Lung (tissue), 12 donors: ENCODE data around the gene TTC23. TPM values are rescaled to one million over a fixed set of nuclear protein-coding genes. Genes with fewer than 3 reads are reported as not detected.

ENCODE experiments used
- ATAC-seq: fragments of 200-7000 bp; cut with Tn5 transposase; one replicate; pipeline ENCODE4 v1.9.1; 2020; ENCODE audit warnings: moderate number of reproducible peaks; ENCODE audit not compliant: insufficient read depth, low FRiP score
- DNase-seq, 3 donors: peaks; one replicate each; pipeline ENCODE4 v3.0.0-alpha.2; 2013 to 2017
- H3K27ac ChIP-seq, 2 donors: one replicate each; pipeline ENCODE4 v1.5.1; 2013; ENCODE audit warnings: mild to moderate bottlenecking in 2 of 2, moderate library complexity in 2 of 2, control low read depth in 1 of 2, inconsistent platforms in 1 of 2, low read depth in 1 of 2, low read length in 1 of 2
- H3K27me3 ChIP-seq, 3 donors: one replicate each; pipeline ENCODE4 v1.5.1; 2013; ENCODE audit warnings: low read length in 2 of 3; ENCODE audit not compliant: control insufficient read depth in 3 of 3, insufficient read depth in 3 of 3
- H3K36me3 ChIP-seq, 4 donors: one replicate each; pipeline ENCODE4 v1.5.1; 2013; ENCODE audit warnings: low read length in 4 of 4, mild to moderate bottlenecking in 1 of 4, moderate library complexity in 1 of 4; ENCODE audit not compliant: control insufficient read depth in 4 of 4, insufficient read depth in 4 of 4
- H3K4me1 ChIP-seq, 5 donors: one replicate each; pipeline ENCODE4 v1.5.1; 2013; ENCODE audit warnings: low read length in 5 of 5, mild to moderate bottlenecking in 2 of 5, moderate library complexity in 1 of 5; ENCODE audit not compliant: control insufficient read depth in 5 of 5, insufficient read depth in 5 of 5
- H3K4me3 ChIP-seq: one replicate; pipeline ENCODE4 v1.5.1; 2013; ENCODE audit warnings: mild to moderate bottlenecking, control low read depth, moderate library complexity
- H3K9ac ChIP-seq, 2 donors: one replicate each; pipeline ENCODE4 v1.5.1; 2013; ENCODE audit warnings: low read length in 2 of 2, control low read depth in 1 of 2; ENCODE audit not compliant: insufficient read depth in 1 of 2
- H3K9me3 ChIP-seq, 4 donors: one replicate each; pipeline ENCODE4 v1.5.1; 2013; ENCODE audit warnings: low read length in 3 of 4, mild to moderate bottlenecking in 1 of 4, moderate library complexity in 1 of 4; ENCODE audit not compliant: control insufficient read depth in 4 of 4, insufficient read depth in 3 of 4
- WGBS, 2 donors: extraction: QIAGEN DNeasy Blood & Tissue Kit; methylation state at CpG; one replicate each; pipeline ENCODE4 v1.1.7; 2013; 5-methylcytosine and 5-hydroxymethylcytosine counted together
- polyA plus RNA-seq, 2 donors: library from polyadenylated mRNA; stranded (reverse); fragments of 200-250 nt; gene quantifications; one replicate each; pipeline ENCODE4 v1.2.1, GENCODE V29; 2013
- total RNA-seq, 2 donors: library from RNA; depleted of rRNA in 1 of 2; stranded (reverse); fragments of >200 nt in 1 of 2; gene quantifications; one replicate each; pipeline ENCODE4 v1.2.1, GENCODE V29; 2014 to 2021
- TF ChIP-seq, protein P1 (sequence below): IDR thresholded peaks from 2 replicates; pipeline ENCODE4 v1.5.1; 2012; ENCODE audit warnings: mild to moderate bottlenecking; ENCODE audit errors: control extremely low read depth, extremely low read depth
- donor health status: control.
- donor health status: control.
- donor health status: Bipolar disorder and iron deficiency.
- donor health status: healthy.
- donor health status: DM: yes; HTN: yes; CAD: no.

The TTC23 gene
- total and polyA plus RNA-seq, 4 donors, result 6.2 to 48.5 (median 10.6) TPM

DNA sequence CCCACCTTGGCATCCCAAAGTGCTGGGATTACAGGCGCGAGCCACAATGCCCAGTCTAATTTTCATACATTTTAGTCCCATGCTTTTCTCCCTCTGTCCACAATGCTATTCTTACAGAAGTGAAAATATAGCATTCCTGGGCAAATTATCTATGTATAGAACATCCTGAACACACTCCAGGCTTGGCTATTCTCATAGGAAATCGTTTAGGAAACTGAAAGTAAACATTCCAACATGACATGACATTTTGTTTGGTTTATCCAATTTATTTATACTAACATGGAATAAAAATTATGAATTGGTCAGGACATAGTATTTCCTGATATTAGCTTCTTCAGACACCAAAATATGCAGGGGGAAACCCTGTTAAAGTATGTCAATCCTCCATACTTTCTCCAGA is 91.9 kb downstream of the TTC23 start:
- no peak overlapping the region for H3K27ac ChIP-seq
- no peak overlapping the region for H3K9ac ChIP-seq
- no peak overlapping the region for H3K4me3 ChIP-seq
- ATAC-seq (no peak), DNase-seq (no peak)
- WGBS, 2 donors, result 51 to 76% methylated on average over 3 of the region's 3 CpGs
- TF ChIP-seq, protein P1, sequence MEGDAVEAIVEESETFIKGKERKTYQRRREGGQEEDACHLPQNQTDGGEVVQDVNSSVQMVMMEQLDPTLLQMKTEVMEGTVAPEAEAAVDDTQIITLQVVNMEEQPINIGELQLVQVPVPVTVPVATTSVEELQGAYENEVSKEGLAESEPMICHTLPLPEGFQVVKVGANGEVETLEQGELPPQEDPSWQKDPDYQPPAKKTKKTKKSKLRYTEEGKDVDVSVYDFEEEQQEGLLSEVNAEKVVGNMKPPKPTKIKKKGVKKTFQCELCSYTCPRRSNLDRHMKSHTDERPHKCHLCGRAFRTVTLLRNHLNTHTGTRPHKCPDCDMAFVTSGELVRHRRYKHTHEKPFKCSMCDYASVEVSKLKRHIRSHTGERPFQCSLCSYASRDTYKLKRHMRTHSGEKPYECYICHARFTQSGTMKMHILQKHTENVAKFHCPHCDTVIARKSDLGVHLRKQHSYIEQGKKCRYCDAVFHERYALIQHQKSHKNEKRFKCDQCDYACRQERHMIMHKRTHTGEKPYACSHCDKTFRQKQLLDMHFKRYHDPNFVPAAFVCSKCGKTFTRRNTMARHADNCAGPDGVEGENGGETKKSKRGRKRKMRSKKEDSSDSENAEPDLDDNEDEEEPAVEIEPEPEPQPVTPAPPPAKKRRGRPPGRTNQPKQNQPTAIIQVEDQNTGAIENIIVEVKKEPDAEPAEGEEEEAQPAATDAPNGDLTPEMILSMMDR, result no peak
- H3K27me3 ChIP-seq, result no peaks in the 10 kb centered on the region
- H3K9me3 ChIP-seq, result no peaks in the 10 kb centered on the region
- peaks cover 4 to 19% (median 8%) of the 10 kb centered on the region in 4 donors for H3K36me3 ChIP-seq
- H3K4me1 ChIP-seq, result peaks cover 0 to 2% (median 0%) of the 10 kb centered on the region in 5 donors

- 81 to 89% methylated on average over 9 of the region's 9 CpGs for WGBS, 2 donors
- TF ChIP-seq, protein P1, result no peak
- peaks cover 0 to 2% (median 0%) of the 10 kb centered on the region in 5 donors for H3K4me1 ChIP-seq
- H3K9ac ChIP-seq, result no peak overlapping the region
- no peak overlapping the region for H3K4me3 ChIP-seq
- no peaks in the 10 kb centered on the region for H3K27me3 ChIP-seq
- DNase-seq, result no peak
- peaks cover 6 to 24% (median 10%) of the 10 kb centered on the region in 4 donors for H3K36me3 ChIP-seq
- no peaks in the 10 kb centered on the region for H3K9me3 ChIP-seq
- no peak for ATAC-seq
- H3K27ac ChIP-seq, result no peak overlapping the region
These were observed 93.4 kb downstream of the TTC23 start for GRCh38 chr15:99155961-99156443.

DNA sequence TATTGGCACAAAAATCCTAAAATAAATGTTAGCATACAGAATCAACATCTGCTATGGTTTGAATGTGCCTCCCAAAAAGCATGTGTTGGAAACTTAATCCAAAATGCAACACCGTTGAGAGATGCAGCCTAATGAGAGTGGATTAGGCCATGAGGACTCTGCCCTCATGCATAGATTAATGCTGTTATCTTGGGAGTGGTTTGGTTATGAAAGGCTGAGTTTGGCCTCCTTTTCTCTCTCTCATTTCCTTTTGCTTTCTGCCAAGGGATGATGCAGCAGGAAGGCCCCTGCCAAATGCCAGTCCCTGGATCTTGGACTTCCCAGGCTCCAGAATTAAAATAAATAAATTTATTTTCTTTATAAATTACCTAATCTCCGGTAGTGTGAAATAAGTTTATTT is 95.1 kb downstream of the TTC23 start:
- H3K27ac ChIP-seq, result no peak overlapping the region
- TF ChIP-seq, protein P1, result no peak
- ATAC-seq, result no peak
- H3K27me3 ChIP-seq, result no peaks in the 10 kb centered on the region
- 73 to 84% methylated on average over 2 of the region's 2 CpGs for WGBS, 2 donors
- no peak overlapping the region for H3K9ac ChIP-seq
- peaks cover 0 to 2% (median 0%) of the 10 kb centered on the region in 5 donors for H3K4me1 ChIP-seq
- DNase-seq, result no peak
- peaks cover 8 to 22% (median 13%) of the 10 kb centered on the region in 4 donors for H3K36me3 ChIP-seq
- no peaks in the 10 kb centered on the region for H3K9me3 ChIP-seq
- no peak overlapping the region for H3K4me3 ChIP-seq

- H3K4me3 ChIP-seq, result no peak overlapping the region
- no peak for ATAC-seq
- WGBS, 2 donors, result 76 to 86% methylated on average over 6 of the region's 6 CpGs
These were observed 96.3 kb downstream of the TTC23 start for GRCh38 chr15:99153026-99153535.

More at GRCh38 chr15:99153026-99153535, 96.3 kb downstream of the TTC23 start:
- Histone ChIP-seq H3K27ac (no peak overlapping the region), H3K36me3 (peaks cover 11 to 19% (median 17%) of the 10 kb centered on the region in 4 donors), H3K4me1 (peaks cover 0 to 9% (median 0%) of the 10 kb centered on the region in 5 donors), H3K9ac (no peak overlapping the region), H3K9me3 (no peaks in the 10 kb centered on the region), H3K27me3 (no peaks in the 10 kb centered on the region)
- no peak for DNase-seq
- TF ChIP-seq, protein P1, result no peak
